Hepatocyte (in vitro differentiated cells): Measurements from ENCODE around the gene TBC1D17. TPM values are rescaled to one million over a fixed set of nuclear protein-coding genes. Genes with fewer than 3 reads are reported as not detected.

Experiments
- DNase-seq: peaks from one replicate; pipeline ENCODE4 v3.0.0-alpha.2; 2016; ENCODE audit warnings: low spot score
- H2AFZ ChIP-seq: fragments of 200-600 bp; sonication (generic); 2 replicates; pipeline ENCODE4 v1.6.0; 2016; ENCODE audit warnings: antibody characterized with exemption, mild to moderate bottlenecking
- H3K27ac ChIP-seq: fragments of 200-600 bp; sonication (generic); 2 replicates; pipeline ENCODE4 v1.5.1; 2016; ENCODE audit warnings: mild to moderate bottlenecking
- H3K27me3 ChIP-seq: fragments of 200-600 bp; sonication (generic); 2 replicates; pipeline ENCODE4 v1.6.1; 2016
- H3K36me3 ChIP-seq: fragments of 200-600 bp; sonication (generic); replicated peaks from 2 replicates; pipeline ENCODE4 v1.5.1; 2016; ENCODE audit warnings: low read depth; ENCODE audit not compliant: insufficient read depth
- H3K4me1 ChIP-seq: fragments of 200-600 bp; sonication (generic); 2 replicates; pipeline ENCODE4 v1.5.1; 2016; ENCODE audit warnings: mild to moderate bottlenecking, moderate library complexity; ENCODE audit not compliant: insufficient read depth
- H3K4me2 ChIP-seq: fragments of 200-600 bp; sonication (generic); 2 replicates; pipeline ENCODE4 v1.6.0; 2016
- H3K4me3 ChIP-seq: fragments of 200-600 bp; sonication (generic); 2 replicates; pipeline ENCODE4 v1.5.1; 2016; ENCODE audit warnings: mild to moderate bottlenecking
- H3K79me2 ChIP-seq: fragments of 200-600 bp; sonication (generic); 2 replicates; pipeline ENCODE4 v1.6.0; 2017; ENCODE audit warnings: mild to moderate bottlenecking
- H3K9me2 ChIP-seq: fragments of 200-600 bp; sonication (generic); replicated peaks from 2 replicates; pipeline ENCODE4 v1.6.0; 2017; ENCODE audit warnings: mild to moderate bottlenecking; ENCODE audit not compliant: insufficient read depth
- H3K9me3 ChIP-seq: fragments of 200-600 bp; sonication (generic); 2 replicates; pipeline ENCODE4 v1.5.1; 2016; ENCODE audit warnings: low read depth, mild to moderate bottlenecking
- H4K20me1 ChIP-seq: fragments of 200-600 bp; sonication (generic); 2 replicates; pipeline ENCODE4 v1.6.0; 2016; ENCODE audit warnings: mild to moderate bottlenecking; ENCODE audit not compliant: insufficient read depth, poor library complexity, severe bottlenecking
- CTCF ChIP-seq: fragments of 200-600 bp; sonication (generic); IDR thresholded peaks from 2 replicates; pipeline ENCODE4 v1.5.1; 2016; ENCODE audit warnings: antibody characterized with exemption, mild to moderate bottlenecking; ENCODE audit not compliant: poor library complexity
- EZH2 ChIP-seq: fragments of 200-600 bp; sonication (generic); IDR thresholded peaks from 2 replicates; pipeline ENCODE4 v1.6.1; 2016; ENCODE audit warnings: antibody characterized with exemption, mild to moderate bottlenecking, borderline replicate concordance
- EZH2phosphoT487 ChIP-seq: fragments of 200-600 bp; sonication (generic); IDR thresholded peaks from one replicate; pipeline ENCODE4 v1.6.1; 2018; ENCODE audit warnings: antibody characterized with exemption, mild to moderate bottlenecking, low read depth, moderate library complexity; ENCODE audit not compliant: unreplicated experiment, severe bottlenecking
- whole genome bisulfite sequencing: methylation state at CpG from one replicate; pipeline ENCODE4 v1.1.6; 2016; ENCODE audit warnings: low lambda C conversion rate; ENCODE audit errors: missing lambda C conversion rate; 5-methylcytosine and 5-hydroxymethylcytosine counted together
- polyA plus RNA-seq: library from polyadenylated mRNA; unstranded; fragments of >200 nt; fragmentation: Nextera tagmentation; extraction: Ambion mirVana; gene quantifications from 2 replicates; pipeline ENCODE4 v1.2.1, GENCODE V29; 2016
- total RNA-seq: library from RNA; depleted of rRNA; stranded (reverse); fragments of >200 nt; gene quantifications from 2 replicates; pipeline ENCODE4 v1.2.3, GENCODE V29; 2014

TBC1D17 gene
- total and polyA plus RNA-seq, 2 experiments from 2014 or later = 10.7 to 55.1 TPM

GRCh38 chr19:49862391-49863253 is 14.9 kb upstream of the TBC1D17 start:
- Histone ChIP-seq H2AFZ (no peak overlapping the region), H4K20me1 (peaks cover 13% of the 10 kb centered on the region), H3K4me2 (no peak overlapping the region), H3K79me2 (peaks cover 28% of the 10 kb centered on the region), H3K36me3 (no peaks in the 10 kb centered on the region), H3K4me3 (no peak overlapping the region), H3K27ac (no peak overlapping the region), H3K27me3 (no peaks in the 10 kb centered on the region), H3K4me1 (peaks cover 13% of the 10 kb centered on the region), H3K9me2 (no peaks in the 10 kb centered on the region), H3K9me3 (no peaks in the 10 kb centered on the region)
- WGBS = 87% methylated on average over 29 of the region's 49 CpGs
- TF ChIP-seq EZH2 (no peak), CTCF (peak; percentile 20)
- DNase-seq = no peak

GRCh38 chr19:49863254-49863934 is 14.1 kb upstream of the TBC1D17 start:
- 94% methylated on average over 24 of the region's 24 CpGs for WGBS
- Histone ChIP-seq H4K20me1 (peaks cover 10% of the 10 kb centered on the region), H3K9me3 (no peaks in the 10 kb centered on the region), H3K27me3 (no peaks in the 10 kb centered on the region), H3K9me2 (no peaks in the 10 kb centered on the region), H3K4me3 (no peak overlapping the region), H3K4me1 (peaks cover 18% of the 10 kb centered on the region), H3K79me2 (peaks cover 28% of the 10 kb centered on the region), H3K4me2 (no peak overlapping the region), H2AFZ (no peak overlapping the region), H3K27ac (no peak overlapping the region), H3K36me3 (no peaks in the 10 kb centered on the region)
- no peak for DNase-seq
- TF ChIP-seq EZH2 = no peak

GRCh38 chr19:49863935-49864320 is 13.6 kb upstream of the TBC1D17 start:
- WGBS = over 99% methylated on average over 16 of the region's 17 CpGs
- no peaks in the 10 kb centered on the region for H3K9me2 ChIP-seq
- peaks cover 28% of the 10 kb centered on the region for H3K79me2 ChIP-seq
- H3K27ac ChIP-seq = no peak overlapping the region
- no peak overlapping the region for H3K4me3 ChIP-seq
- no peak overlapping the region for H2AFZ ChIP-seq
- no peaks in the 10 kb centered on the region for H3K9me3 ChIP-seq
- H3K27me3 ChIP-seq = no peaks in the 10 kb centered on the region
- TF ChIP-seq CTCF (no peak), EZH2 (no peak), EZH2phosphoT487 (no peak)
- no peak overlapping the region for H3K4me2 ChIP-seq
- DNase-seq = no peak
- peaks cover 24% of the 10 kb centered on the region for H3K4me1 ChIP-seq
- no peaks in the 10 kb centered on the region for H3K36me3 ChIP-seq
- peaks cover 10% of the 10 kb centered on the region for H4K20me1 ChIP-seq

- Histone ChIP-seq H3K36me3 (no peaks in the 10 kb centered on the region), H3K4me2 (peak overlapping the region; percentile 75), H3K9me2 (no peaks in the 10 kb centered on the region), H3K27ac (no peak overlapping the region), H3K9me3 (no peaks in the 10 kb centered on the region), H3K4me3 (no peak overlapping the region), H3K27me3 (no peaks in the 10 kb centered on the region), H2AFZ (no peak overlapping the region), H3K79me2 (peaks cover 28% of the 10 kb centered on the region), H4K20me1 (peaks cover 10% of the 10 kb centered on the region), H3K4me1 (peaks cover 25% of the 10 kb centered on the region)
- no peak for DNase-seq
- TF ChIP-seq EZH2 (no peak), EZH2phosphoT487 (no peak), CTCF (no peak)
- WGBS = 98% methylated on average over 13 of the region's 13 CpGs
Measured at GRCh38 chr19:49864890-49865289, 12.6 kb upstream of the TBC1D17 start.
